ENCODE results near the gene IRAK3. TPM values are rescaled to one million over a fixed set of nuclear protein-coding genes. Genes with fewer than 3 reads are reported as not detected.

IRAK3 gene
- total RNA-seq, 1 experiment from 2014 or later, result 0.70 TPM

DNA sequence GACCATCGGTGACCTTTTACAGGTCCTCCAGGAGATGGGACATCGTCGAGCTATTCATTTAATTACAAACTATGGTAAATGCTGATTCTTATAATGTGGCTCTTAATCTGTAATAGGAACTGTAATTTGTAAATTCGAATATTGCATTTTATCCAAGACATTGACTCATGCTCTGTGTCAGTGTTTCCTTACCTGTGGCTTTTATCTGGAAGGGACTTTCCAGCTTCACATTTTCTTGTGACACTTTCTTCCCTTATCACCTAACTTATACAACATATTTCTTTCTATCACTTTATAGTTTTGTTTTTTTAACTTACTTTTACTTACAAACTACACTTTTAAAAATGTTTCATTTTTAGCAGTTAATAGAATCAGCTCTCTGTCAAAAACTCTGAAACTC, 14.8 kb downstream of the IRAK3 start:
- ChIA-PET POLR2A (no interaction called here), CTCF (interaction anchor here (1.5 kb wide), 1 partner anchor 34 kb away, joined by 4 read pairs; the partner anchor contains the start of gene TMBIM4)
- TF ChIP-seq AFF4 (CRISPR knock-in tag; IDR thresholded peaks at IDR 0.05; ENCODE audit: borderline replicate concordance) (no peak), HMGXB4 (CRISPR knock-in tag; IDR thresholded peaks at IDR 0.05) (no peak), ZNF425 (CRISPR knock-in tag; conservative IDR thresholded peaks at IDR 0.05) (no peak), RELA (CRISPR knock-in tag; IDR thresholded peaks at IDR 0.05; ENCODE audit: borderline replicate concordance) (no peak), TP53 (CRISPR knock-in tag; IDR thresholded peaks at IDR 0.05) (no peak), ZNF219 (CRISPR knock-in tag; IDR thresholded peaks at IDR 0.05; ENCODE audit: borderline replicate concordance) (no peak), CREB1 (CRISPR knock-in tag; IDR thresholded peaks at IDR 0.05) (no peak), ZNF121 (CRISPR knock-in tag; IDR thresholded peaks at IDR 0.05) (no peak), ZNF423 (CRISPR knock-in tag; IDR thresholded peaks at IDR 0.05) (no peak), CDX4 (CRISPR knock-in tag; IDR thresholded peaks at IDR 0.05; ENCODE audit: borderline replicate concordance) (no peak), TEAD1 (CRISPR knock-in tag; IDR thresholded peaks at IDR 0.05) (no peak), GRHL2 (CRISPR knock-in tag; IDR thresholded peaks at IDR 0.05; ENCODE audit: insufficient replicate concordance, severe bottlenecking) (no peak), ZSCAN18 (CRISPR knock-in tag; IDR thresholded peaks at IDR 0.05) (no peak), NR1H2 (CRISPR knock-in tag; IDR thresholded peaks at IDR 0.05) (no peak)
- TF ChIP-seq, protein P1, sequence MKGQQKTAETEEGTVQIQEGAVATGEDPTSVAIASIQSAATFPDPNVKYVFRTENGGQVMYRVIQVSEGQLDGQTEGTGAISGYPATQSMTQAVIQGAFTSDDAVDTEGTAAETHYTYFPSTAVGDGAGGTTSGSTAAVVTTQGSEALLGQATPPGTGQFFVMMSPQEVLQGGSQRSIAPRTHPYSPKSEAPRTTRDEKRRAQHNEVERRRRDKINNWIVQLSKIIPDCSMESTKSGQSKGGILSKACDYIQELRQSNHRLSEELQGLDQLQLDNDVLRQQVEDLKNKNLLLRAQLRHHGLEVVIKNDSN (CRISPR knock-in tag; IDR thresholded peaks at IDR 0.05), result no peak
- TF ChIP-seq, protein P2, sequence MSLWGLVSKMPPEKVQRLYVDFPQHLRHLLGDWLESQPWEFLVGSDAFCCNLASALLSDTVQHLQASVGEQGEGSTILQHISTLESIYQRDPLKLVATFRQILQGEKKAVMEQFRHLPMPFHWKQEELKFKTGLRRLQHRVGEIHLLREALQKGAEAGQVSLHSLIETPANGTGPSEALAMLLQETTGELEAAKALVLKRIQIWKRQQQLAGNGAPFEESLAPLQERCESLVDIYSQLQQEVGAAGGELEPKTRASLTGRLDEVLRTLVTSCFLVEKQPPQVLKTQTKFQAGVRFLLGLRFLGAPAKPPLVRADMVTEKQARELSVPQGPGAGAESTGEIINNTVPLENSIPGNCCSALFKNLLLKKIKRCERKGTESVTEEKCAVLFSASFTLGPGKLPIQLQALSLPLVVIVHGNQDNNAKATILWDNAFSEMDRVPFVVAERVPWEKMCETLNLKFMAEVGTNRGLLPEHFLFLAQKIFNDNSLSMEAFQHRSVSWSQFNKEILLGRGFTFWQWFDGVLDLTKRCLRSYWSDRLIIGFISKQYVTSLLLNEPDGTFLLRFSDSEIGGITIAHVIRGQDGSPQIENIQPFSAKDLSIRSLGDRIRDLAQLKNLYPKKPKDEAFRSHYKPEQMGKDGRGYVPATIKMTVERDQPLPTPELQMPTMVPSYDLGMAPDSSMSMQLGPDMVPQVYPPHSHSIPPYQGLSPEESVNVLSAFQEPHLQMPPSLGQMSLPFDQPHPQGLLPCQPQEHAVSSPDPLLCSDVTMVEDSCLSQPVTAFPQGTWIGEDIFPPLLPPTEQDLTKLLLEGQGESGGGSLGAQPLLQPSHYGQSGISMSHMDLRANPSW (CRISPR knock-in tag; conservative IDR thresholded peaks at IDR 0.05; ENCODE audit: low read depth), result no peak
- Mint-ChIP-seq H3K27ac (no peak overlapping the region), H3K9me3 (peaks cover 9% of the 10 kb centered on the region), H3K27me3 (ENCODE audit: low read depth) (no peaks in the 10 kb centered on the region; the same call in 1 of the 2 replicates), H3K4me3 (no peak overlapping the region), H3K36me3 (peaks cover 7% of the 10 kb centered on the region; the same call in 1 of the 2 replicates), H3K4me1 (no peaks in the 10 kb centered on the region)
- no peak for DNase-seq (ENCODE audit: low spot score)
- ATAC-seq, result no peak
